Activated T-helper 1 cell treated with anti-CD3 and anti-CD28 coated beads, Interleukin-2, amount 50 U/mL, for 16 hours (primary cell): ENCODE data around the gene DOCK9.

Source experiments
- DNase-seq, 2 donors: peaks; one replicate each; pipeline ENCODE4 v3.0.0-alpha.2; 2020; ENCODE audit warnings: low read depth in 1 of 2, low spot score in 1 of 2

Gene DOCK9

DNA sequence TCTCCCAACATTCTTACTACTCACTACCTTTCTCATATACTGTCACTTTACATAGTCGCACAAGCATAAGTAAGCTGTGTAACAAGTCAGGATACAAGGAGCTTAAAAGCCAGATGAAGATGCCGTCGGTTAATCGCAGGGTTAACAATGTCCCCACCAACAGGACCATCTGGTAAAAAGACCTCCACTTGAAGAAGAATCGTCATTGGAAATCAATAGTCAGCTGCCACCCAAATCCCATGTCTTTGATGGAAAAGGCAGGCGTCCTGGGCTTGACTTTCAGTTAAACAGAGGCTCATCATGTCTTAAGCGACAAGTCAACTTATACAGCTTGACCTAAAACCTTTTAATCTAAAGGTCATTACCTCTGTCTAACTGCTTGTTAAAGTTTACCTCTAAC lies 27.2 kb downstream of the DOCK9 start:
- DNase-seq = no peak

- no peak for DNase-seq
These were observed 29.9 kb downstream of the DOCK9 start for GRCh38 chr13:98947925-98948324.

DNA sequence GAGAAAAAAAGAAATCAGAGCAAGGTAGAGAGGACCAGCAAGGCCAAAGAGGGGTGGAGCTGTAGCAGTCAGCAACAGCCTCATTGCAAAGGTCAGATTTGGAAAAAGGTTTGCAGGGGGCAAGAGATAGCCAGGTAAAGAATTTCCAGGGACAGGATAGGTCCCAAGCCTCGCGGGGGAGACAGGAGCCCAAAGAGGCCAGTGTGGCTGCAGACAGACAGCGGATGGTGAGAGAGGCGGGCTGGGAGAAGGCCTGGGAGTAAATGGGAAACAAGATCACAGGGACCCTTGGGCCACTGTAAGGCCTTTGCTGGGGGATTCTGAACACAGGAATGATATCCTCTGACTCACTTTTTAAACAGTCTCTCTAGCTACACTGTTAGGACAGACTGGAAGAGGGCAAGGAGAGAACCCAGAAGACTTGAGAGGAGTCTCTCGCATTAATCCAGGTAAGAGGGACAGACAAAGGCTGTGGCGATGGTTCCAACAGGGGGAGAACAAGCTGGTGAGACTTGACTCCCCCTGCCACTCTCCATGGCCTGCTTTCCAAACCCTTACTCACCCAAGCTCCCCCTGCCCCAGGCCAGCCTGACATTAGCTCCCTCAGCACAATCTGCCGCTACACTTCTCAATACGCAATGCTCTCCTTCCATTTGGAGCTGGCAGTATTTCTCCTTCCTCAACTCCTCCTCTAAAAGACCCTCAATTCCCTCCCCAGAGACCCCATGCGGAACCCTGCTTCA lies 31.8 kb downstream of the DOCK9 start:
- DNase-seq = no peak

GRCh38 chr13:98944336-98944735 lies 33.5 kb downstream of the DOCK9 start:
- DNase-seq = no peak

DNA sequence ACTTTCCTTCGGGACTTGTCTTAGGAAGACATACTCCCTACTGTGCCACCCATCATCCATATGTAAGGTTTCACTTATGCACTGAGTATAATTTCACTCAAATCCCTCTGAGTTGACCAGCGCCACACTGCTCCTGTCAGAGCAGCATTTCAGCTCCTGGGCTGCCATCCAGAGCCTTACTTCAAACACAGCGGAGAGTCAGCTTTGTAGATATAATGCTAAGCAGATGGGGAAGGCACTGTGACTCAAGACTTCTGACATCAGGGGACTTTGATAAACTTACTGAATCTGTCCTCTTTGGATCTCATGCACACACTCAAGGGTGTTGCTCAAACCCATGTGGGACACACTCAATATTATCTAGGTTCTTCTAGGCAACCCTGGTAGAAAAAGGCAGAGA lies 34.9 kb downstream of the DOCK9 start:
- no peak for DNase-seq

DNA sequence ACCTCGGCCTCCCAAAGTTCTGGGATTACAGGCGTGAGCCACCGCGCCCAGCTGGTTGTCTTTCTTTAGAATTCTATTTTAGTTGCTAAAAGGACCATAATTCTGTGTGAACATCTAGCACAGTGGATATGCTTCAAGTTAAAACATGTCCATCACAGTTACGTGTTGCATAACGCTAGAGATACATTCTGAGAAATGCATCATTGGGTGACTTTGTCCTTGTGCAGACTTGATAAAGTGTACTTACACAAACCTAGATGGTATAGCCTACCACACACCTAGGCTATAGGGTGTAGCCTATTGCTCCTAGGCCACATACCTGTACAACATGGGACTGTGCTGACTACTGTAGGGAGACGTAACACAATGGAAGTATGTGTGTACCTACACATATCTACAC lies 35.4 kb downstream of the DOCK9 start:
- DNase-seq = no peak

DNA sequence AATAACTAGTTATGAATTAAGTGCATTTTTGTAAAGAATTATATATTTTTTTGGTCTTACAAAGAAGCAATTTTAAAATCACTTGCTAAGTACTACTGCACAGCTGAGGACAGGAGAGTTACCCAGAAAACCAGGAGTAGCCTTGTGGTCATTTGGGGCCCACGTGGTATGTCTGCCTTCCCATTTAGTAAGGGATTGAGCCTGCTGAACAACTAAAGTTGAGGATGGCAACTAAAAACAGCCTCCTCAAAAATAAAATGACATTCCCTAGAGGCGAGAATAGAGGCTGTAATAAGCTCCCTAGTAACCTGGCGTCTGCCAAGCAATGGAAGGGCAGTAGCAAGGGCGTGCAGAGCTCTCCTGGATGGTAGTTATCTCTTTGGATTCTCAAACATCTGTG lies 36.3 kb downstream of the DOCK9 start:
- DNase-seq = no peak

DNA sequence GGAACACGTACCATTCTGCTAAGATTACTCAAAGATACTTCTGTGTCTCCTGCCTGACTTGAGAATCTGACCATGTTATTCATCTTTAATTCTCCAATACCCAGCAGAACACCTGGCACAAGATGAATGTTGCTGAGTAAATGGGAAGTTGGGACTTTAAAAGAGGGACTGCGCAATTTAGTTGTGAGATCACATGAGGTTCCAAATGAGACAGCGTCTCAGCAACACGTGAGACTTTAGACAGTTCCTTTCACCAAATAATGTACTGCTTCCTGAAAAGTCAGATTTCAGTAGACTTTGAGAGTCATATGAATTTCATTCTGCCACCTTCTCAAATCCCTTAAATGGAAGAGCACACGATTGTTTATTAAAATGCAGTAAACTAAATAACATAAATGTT lies 36.7 kb downstream of the DOCK9 start:
- DNase-seq = no peak

GRCh38 chr13:98940325-98941001 lies 37.4 kb downstream of the DOCK9 start:
- no peak for DNase-seq

DNA sequence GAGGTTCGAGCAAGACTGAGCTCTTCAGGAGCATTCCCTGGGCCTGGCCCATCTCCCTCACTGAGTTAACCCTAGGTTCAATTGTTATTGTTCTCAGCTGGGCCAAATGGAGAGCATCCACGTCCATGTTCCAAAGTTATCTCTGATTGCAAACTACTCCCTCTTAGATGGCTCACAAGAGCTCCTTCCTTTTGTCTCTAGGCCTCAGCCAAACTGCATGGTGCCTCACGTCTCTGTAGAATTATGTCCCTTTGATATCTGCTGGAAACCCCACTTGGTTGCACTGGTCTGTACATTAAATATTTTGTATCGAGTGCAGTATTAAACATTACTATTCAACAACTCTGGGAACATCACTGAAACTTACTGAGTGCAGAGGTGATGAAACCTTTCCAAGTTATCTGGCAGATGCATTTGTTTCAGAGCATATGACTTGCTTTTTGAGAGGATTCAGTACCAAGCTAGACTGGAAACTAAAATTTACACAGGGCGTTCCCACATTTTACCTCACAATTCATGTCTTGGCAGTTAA lies 38.1 kb downstream of the DOCK9 start:
- DNase-seq = no peak

DNA sequence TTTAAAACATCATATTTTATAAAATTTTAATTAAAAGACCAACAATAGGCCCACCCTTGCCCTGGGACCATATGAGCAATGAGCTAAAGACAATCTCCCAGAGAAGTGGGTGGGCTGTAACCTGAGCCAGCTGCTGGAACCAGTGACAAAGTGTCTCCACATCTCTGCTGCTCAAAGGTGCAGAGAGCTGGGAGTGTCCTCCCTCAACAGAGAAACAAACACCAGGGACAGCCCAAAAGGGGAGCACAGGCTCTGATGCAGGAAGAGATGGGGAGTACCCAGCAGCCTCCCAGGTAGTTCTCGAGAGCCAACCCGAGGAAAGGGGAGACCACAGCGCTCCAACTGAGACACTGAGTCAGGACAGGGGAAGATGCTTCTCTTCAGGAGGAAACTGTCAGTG lies 39.1 kb downstream of the DOCK9 start:
- DNase-seq = no peak

DNA sequence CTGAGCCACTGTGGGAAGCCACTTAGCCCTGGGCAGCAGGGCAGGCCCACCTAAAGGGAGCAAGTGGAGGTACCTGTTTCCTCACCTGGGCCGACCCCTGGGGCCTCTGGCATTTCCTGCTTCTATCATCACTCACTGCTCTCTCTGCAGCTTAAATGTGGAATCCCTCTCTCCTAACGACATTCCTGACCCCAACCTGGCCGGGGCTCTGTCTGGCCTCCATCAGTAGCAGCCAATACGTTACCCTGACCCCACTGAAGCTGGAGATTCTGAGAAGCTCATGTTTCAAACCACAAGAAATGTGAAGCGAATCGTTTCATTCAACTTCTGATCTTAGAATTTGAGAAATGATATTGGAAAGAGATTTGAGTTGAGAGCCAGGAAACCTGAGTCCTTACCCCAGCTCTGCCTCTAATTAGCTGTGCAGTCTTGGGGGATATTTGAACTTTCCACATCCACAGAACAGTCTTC lies 39.9 kb downstream of the DOCK9 start:
- no peak for DNase-seq

GRCh38 chr13:98934243-98934642 lies 43.6 kb downstream of the DOCK9 start:
- DNase-seq = no peak

- no peak for DNase-seq
These were observed 47.7 kb downstream of the DOCK9 start for GRCh38 chr13:98930151-98930591.

DNA sequence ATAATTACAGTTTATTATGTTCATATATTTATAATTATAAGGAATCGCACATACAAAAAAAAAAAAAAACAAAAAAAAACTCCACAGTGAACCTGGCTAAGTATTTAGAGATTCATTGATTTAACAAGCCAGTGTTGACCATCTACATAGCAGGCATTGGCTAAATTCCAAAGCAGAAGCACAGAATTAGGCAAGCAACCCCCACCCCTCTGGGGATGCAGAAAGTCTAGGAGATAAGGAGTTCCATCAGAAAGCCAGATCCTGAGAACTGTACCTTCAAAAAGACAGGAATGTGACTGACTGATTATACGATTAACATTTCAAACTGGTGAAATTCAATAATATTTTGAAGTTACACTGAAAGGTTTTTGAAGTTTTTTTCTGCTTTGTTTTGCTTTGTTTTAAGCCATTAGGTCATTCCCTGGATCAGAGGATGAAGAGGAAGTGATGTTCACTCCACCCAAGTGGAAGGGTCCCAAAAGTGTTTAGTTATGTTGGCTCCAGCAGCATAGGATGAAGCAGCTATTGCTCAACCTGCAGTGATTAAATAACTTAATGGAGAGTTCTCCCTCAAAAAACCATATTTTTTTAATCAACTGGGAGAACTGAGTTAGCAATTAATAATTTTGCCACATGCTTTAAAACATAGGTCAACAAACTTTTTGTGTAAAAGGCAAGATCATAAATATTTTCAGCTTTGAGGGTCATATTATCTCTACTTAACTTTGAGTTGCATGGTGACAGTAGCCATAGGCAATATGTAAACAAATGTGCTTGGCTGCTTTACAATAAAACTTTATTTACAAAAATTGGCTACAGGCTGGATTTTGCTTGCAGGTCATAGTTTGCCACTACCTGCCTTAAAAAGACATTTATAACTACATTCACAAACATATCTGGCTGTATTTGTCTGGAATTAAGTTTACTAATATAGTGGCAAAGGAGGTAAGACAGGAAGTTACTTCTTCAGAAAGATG lies 49.6 kb downstream of the DOCK9 start:
- no peak for DNase-seq

- no peak for DNase-seq
These were observed 51.9 kb downstream of the DOCK9 start for GRCh38 chr13:98925949-98926348.

- no peak for DNase-seq
These were observed 54.0 kb downstream of the DOCK9 start for GRCh38 chr13:98923641-98924397.

GRCh38 chr13:98922306-98922705 lies 55.6 kb downstream of the DOCK9 start:
- no peak for DNase-seq

DNA sequence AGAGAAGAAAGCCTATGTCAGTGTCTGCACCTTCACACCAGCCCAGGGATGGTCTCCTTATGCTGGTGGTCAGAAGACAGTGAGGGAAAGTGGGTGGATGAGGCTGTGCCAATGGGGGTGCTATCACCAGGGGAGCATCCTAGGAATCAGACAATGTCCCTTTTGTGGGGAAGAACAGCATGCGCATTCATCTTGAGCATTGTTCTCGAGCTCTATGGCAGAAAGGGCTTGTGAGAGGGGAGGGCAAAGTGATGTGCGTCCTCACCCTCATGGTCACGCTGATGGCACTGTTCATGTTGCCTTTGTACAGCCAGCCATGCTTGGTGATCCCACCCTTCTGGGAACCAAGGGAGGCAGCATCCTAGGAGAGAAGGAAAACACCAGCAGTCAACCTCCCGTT lies 56.1 kb downstream of the DOCK9 start:
- no peak for DNase-seq

- DNase-seq = no peak
These were observed 56.8 kb downstream of the DOCK9 start for GRCh38 chr13:98921015-98921580.
